Effector CD8-positive, alpha-beta T cell (primary cell): ENCODE data around the gene CTIF.
"Not testable (repeated sequence)": the region's sequence is repeated elsewhere in the genome, so short reads cannot be mapped to it uniquely, and the experiment has no call there.

ENCODE experiments used
- DNase-seq: peaks from one replicate; lab custom pipeline; 2025; lab: John Stamatoyannopoulos, UW

The CTIF gene

DNA sequence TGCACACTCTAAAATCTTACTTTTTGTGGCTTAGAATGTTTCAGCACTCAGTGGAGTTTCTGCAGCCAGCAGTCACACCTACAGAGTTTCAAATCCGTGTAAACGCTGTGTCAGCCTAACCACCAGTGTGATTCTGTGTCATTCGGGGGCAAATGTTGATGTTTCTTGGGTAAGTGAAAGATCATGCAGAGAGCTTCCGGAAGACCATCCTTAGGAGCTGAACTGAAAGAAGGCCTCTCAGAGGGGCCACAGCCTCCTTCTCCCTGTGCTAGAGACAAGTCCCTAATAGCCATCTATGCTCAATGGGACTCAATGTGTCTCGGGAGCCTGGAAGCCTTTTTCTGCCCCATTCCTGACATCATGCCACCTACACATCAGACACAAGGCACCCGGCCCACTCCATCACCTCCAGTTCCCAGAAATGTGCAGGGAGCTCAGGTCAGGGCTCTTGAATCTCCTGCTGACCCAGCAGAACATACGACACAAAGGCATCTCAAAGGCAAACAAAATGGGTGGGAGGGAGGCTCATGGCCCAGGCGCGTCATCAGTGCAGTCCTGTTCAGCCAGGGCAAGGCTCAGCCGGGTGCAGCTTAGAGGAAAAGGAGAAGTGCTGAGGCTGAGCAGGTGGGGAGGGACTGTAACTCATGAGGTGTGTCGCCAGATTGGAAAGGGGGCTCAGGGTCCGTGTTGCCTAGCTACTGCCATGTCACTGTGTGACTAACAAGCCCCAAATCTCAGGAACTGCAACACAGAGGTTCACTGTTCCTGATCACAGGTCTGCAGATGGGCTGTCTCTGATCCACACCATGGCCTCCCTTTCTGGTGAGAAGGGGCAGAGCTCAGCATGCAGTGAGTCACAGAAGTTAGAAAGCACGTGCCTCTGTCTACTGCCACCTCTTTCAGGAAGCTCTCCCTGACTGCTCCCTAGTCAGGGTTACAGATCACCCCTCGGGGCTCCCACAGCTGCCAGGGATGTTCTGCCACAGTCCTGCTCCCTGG lies 329.9 kb downstream of the CTIF start:
- DNase-seq, result no peak

DNA sequence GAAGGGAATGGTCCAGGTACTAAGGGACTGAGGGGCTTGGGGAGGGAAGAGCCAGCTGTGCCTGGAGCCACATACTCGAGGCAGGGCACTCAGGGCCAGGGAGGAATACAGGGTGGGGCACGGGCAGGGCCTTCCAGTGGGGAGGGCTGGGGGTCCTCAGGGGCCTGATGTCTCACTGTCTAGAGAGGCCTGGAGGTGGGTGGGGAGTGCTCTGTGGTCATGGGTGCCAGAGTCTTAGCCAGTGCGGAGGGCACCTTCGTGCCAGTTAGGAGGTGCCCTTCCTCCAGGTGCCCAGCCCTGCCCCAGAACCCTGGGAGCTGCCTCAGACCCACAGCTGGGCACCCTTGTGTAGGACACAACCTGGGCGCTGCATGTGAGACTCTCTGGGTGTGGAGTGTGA lies 330.8 kb downstream of the CTIF start:
- no peak for DNase-seq

GRCh38 chr18:48870926-48871325 lies 332.1 kb downstream of the CTIF start:
- not testable (repeated sequence) for DNase-seq

DNA sequence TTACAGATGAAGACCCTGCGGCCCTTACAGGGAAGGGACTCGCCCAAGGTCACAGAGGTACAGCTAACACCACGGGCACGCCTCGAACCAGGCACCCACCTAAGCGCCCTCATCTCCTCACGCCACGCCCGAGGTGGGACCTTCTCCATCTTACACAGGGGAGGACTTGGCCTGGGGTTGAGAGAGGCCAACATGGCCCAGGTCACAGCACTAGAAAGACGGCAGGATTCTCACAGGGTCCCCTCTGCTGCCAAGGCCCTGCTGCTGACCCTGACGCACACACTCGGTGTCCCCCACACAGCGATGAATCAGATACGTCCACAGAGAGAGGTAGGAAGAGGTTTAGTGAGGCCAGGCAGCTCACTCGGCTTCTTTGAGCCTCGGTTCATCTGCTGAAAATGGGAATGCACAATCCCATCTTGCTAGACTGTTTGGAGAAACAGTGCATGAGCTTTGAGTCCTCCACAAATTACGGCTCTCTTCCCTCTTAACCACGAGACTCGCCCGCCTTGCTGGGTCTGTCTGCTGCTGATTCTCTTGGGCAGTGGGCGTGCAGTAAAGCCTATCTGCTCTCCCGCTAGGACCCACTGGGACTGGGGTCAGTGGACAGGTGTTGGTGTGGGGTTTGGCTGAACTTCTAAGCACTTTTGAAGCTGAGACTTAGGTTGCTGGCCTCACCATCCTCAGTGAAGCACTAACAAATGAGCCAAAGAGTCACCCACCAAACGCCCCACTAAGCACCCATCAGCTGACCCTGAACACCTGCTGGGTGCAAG lies 332.7 kb downstream of the CTIF start:
- DNase-seq, result no peak

- DNase-seq, result no peak
Observed at GRCh38 chr18:48872234-48873145, 333.7 kb downstream of the CTIF start.

- no peak for DNase-seq
Observed at GRCh38 chr18:48874233-48874632, 335.4 kb downstream of the CTIF start.

- DNase-seq, result no peak
Observed at GRCh38 chr18:48874701-48875162, 335.9 kb downstream of the CTIF start.

GRCh38 chr18:48875314-48875941 lies 336.6 kb downstream of the CTIF start:
- DNase-seq, result no peak

- no peak for DNase-seq
Observed at GRCh38 chr18:48875942-48876511, 337.2 kb downstream of the CTIF start.

DNA sequence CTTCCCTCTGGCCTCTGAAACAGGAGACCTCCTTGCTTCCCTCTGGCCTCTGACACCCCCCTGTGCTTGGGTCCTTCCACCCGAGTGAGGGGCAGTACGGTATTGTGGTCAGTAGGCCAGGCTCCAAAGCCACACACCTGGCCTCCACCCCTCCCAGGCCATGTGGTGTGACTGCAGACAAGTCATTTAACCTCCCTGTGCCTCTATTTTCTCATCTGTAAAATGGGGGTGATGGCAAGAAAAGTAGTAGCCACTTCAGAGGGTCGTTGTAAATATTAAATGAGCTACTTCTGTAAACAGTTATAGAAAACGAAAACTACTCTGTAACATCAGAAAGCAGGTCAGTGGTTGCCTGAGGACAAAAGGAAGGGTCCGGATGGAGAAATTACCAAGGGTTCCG lies 337.8 kb downstream of the CTIF start:
- no peak for DNase-seq

DNA sequence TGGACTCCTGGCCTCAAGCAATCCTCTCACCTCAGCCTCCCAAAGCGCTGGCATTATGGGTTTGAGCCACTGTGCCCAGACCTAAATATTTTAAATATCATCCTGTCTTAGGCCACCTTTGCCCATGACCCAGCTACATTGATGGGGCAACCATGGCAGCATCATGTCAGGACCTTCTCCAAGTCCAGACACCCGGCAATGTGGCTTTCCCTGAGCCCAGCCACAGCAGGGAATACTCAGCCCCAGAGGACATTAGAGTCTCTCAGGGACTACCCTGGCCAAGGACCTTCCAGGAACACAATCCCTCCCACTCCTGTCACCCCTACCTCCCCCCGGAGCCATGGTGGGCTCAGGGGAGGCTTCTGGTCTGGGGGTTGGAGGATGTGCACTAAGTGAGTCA lies 339.1 kb downstream of the CTIF start:
- DNase-seq, result no peak

DNA sequence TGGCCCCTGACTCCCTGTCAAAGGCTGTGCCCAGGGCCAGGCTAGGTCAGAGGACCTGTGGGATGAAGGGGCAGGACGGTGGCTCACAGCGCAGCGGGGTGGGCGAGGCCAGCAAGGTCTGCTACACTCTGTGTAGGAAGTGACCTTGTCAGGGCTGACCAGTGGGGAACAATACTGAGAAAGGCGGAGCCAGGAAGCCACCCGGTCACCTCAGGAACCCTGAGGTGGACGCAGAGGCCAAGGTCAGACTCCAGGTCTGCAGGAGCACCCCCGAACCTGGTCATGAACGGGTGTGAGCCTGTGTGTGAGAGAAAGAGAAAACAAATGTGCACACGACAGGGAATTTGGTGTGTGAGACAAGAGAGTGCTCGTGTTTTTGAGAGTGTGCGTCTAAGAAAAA lies 339.6 kb downstream of the CTIF start:
- no peak for DNase-seq

DNA sequence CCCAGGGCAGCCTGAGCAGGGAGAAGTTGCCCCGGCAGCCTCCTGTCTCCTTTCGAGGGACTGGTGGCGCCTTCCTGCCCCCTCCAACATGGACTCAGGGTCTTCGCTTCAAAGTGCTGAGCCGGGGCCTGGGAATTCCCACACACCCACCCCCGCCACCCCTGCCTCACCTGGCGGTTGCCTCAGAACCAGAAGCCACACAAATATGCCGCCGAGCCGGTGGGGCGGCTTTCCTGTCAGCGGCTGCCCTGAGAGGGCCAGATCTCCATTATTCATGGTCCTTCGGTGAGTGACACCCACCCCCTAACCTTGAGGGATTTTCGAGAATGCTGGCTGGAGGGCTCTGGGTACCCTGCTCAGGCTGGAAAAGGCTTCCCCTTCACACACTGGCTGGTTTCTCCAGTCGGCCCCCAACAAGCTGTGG lies 340.2 kb downstream of the CTIF start:
- no peak for DNase-seq

DNA sequence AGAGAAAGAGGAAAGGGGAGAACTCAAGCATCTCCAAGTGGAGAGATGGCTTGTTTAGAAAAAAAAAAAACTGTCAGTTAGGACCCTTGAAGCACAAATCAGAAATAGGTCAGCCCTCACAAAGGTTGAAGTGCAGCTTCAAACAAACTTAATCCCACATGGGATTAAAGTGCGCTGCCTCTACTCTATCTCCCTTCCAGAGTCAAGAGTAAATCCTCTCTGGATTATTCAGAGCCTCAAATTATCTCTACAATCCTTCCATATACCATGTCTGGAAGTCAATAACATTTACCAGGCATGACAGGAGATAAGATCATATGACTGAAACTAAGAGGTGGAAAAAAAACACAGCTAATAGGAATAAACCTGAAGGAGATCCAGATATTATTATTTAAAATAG lies 342.1 kb downstream of the CTIF start:
- no peak for DNase-seq

DNA sequence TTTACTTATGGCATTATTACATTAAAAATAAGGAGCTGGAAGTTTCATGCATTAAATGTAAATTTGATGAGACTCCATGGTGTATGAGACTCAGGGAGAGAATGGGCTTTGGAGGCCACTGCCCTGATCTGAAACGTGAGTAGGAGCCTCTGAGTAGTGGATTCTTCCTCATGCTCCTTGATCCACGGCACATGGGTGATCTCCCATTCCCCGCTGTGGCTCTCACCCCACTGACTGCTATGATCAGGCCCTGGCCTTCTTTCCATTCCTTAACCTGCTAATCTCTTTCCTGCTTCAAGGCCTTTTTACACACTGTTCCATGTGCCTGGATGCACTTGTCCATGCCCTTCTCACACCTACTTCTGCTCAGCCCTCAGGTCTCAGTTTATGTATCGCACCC lies 343.5 kb downstream of the CTIF start:
- no peak for DNase-seq

GRCh38 chr18:48884306-48884705 lies 345.5 kb downstream of the CTIF start:
- no peak for DNase-seq

- DNase-seq, result no peak
Observed at GRCh38 chr18:48884771-48885170, 345.9 kb downstream of the CTIF start.

DNA sequence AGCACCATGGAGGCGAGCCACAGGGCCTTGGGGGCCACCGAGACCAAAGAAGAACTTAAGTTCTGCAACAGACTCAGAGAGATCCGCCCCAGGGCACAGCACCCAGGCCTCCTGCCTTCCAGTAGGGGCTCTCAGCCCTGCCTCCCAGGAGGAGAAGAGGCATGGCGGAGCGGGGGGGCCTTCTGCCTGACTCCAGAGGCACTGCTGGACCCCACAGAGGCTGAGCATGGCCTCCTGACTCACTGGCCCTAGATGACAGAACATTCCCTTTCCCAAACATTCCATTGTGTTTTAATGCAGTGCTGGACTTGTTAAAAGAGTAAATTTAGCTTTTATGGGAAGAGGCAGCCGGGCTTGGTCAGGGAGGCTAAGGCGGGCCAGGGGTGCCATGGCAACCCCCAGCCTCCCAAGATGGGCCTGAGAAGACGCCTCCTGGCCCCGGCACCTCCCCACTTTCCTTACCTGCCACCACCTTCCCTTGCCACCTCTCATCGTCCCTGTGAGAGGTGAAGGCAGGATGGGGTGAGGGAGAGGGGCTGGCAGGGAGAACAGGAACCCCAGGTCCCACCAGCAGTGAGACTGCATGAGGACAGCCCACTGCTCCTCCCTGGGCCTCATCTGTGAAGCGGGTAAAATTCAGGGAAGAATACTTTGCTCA lies 346.6 kb downstream of the CTIF start:
- no peak for DNase-seq

GRCh38 chr18:48885924-48886400 lies 347.1 kb downstream of the CTIF start:
- DNase-seq, result no peak
